Glomerular visceral epithelial cell (primary cell): ENCODE data around the gene SLC6A18.
A peak's percentile ranks its signal among the peaks of the same experiment; 100 is the strongest.
"Not testable (repeated sequence)": the region's sequence is repeated elsewhere in the genome, so short reads cannot be mapped to it uniquely, and the experiment has no call there.

Experiments used
- DNase-seq: peaks from one replicate; pipeline ENCODE4 v3.0.0-alpha.2; 2016; ENCODE audit errors: extremely low spot score

The SLC6A18 gene

GRCh38 chr5:1275397-1276391, 50.5 kb downstream of the SLC6A18 start:
- not testable (repeated sequence) for DNase-seq

GRCh38 chr5:1276930-1277329, 51.7 kb downstream of the SLC6A18 start:
- DNase-seq, result no peak

DNA sequence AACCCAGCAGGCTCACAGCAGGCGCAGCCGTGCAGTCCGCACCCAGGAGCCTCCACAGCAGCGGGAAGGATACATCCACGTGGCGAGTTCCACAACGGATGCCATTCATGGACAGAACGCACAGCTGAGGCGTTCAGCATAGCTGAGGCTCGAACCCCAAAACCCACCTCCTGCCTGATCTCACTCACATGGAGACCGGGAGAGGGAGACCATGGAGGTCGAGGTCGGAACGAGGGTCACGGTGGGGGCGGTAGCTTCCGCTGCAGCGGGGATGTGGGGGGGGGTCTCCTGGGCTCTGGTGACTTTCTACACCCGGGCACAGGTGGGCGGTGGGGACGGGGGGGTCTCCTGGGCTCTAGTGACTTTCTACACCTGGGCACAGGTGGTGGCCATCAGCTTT, 52.1 kb downstream of the SLC6A18 start:
- DNase-seq, result no peak

- no peak for DNase-seq
Observed at GRCh38 chr5:1277781-1278180, 52.6 kb downstream of the SLC6A18 start.

DNA sequence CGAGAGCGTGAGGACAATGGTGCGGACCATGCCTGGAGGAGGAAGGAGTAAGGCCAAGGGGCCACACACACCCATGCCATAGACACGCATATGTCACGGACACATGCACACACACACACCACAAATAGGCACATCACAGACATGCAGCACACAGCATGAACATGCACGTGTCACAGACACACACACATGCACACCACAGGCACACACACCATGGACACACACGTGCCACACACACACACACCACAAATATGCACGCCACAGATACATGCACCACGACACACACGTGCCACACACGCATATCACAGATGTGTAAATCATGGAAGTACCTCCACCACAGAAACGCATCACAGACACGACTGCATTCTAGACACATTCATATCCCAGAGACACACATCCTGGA, 53.0 kb downstream of the SLC6A18 start:
- DNase-seq, result no peak

DNA sequence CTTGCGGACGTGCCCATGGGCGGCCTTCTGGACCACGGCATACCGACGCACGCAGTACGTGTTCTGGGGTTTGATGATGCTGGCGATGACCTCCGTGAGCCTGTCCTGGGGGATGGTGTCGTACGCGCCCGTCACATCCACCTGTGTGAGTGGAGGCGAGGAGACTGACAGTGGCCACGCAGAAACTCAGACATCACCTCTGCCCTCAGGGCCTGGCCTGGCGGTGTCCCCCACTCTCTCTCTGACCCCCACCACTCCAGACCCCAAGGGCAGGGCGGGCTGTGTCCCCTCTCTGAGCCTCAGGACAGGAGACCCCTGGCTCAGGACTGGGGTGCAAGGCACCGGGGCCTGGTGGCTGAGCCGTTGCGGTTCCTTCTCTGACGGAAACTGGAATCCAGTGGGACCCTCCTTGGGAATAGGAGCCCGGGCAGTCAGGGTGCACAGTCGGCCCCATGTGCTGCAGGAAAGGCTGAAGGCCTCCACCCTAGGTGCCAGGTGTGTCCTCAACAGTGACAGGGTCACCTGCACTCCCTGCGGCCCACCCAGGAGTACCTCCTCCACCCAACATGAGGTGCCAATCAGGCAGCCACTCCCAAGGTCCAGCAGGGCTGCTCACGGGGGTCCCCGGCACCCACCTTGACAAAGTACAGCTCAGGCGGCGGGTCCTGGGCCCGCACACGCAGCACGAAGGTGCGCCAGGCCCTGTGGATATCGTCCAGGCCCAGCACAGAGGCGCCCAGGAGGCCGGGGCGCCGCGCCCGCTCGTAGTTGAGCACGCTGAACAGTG, 53.7 kb downstream of the SLC6A18 start:
- peak; percentile 31 for DNase-seq

GRCh38 chr5:1279443-1280151, 54.4 kb downstream of the SLC6A18 start:
- no peak for DNase-seq

- peak; percentile 26 for DNase-seq
Observed at GRCh38 chr5:1280177-1281037, 55.2 kb downstream of the SLC6A18 start.

DNA sequence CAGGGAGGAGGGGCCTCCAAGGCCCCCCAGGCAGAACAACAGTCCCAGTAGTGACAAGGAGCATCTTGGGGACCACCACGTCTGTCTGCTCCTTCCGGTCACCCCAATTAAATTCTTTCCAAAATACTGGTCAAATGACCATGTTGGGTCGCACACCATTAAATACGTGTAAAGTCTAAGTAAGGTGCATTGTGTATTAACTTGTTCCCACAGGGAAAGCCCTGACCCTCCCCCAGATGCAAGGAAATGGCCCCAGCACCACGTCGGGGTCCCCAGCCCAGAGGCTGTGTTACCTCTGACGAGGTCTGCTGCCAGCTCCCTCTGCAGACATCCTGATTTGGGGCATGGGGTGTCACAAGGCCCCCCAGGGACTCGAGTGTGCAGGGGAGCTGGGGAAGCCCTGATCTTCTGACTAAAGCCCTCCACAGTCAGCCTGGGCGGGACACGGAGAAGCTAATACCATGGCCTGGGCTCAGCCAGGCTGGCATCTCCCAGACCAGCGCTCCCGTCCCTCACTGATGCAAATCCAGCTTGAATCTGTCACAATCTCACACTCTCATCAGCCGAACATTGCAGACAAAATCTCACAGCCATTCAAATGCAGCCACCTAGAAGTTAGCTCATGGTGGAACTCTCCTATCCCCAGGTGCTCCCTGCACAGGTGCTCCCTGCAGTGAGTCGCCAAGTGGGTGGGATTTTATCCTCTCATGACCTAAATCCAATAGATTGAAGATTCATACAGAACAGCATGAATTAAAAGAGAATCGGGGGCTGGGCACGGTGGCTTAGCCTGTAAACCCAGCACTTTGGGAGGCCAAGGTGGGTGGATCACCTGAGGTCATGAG, 56.1 kb downstream of the SLC6A18 start:
- no peak for DNase-seq

DNA sequence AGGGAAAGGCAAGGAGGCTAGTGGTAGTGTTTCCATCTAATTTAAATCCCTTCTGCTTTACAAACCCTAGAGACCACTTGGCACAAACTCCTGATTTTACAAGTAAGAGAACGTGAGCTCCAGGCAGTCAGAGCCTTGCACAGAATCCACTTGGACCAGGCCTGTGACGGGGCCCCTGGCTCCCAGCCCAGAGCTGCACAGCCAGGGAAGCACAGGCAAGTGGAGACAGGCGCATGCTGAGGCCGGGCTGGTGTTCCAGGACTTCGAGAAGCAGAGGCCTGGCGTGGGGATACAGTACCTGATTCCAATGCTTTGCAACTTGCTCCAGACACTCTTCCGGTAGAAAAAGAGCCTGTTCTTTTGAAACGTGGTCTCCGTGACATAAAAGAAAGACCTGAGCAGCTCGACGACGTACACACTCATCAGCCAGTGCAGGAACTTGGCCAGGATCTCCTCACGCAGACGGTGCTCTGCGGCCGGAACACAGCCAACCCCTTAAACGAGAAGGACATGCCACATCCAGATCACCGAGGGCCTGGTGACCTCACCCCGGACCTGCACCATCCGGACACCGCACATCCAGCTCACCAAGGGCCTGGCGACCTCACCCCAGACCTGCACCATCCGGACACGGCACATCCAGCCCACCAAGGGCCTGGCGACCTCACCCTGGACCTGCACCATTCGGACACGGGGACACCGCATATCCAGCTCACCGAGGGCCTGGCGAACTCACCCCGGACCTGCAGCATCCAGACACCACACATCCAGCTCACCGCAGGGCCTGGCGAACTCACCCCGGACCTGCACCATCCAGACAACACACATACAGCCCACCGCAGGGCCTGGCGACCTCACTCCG, 57.2 kb downstream of the SLC6A18 start:
- peak; percentile 34 for DNase-seq

DNA sequence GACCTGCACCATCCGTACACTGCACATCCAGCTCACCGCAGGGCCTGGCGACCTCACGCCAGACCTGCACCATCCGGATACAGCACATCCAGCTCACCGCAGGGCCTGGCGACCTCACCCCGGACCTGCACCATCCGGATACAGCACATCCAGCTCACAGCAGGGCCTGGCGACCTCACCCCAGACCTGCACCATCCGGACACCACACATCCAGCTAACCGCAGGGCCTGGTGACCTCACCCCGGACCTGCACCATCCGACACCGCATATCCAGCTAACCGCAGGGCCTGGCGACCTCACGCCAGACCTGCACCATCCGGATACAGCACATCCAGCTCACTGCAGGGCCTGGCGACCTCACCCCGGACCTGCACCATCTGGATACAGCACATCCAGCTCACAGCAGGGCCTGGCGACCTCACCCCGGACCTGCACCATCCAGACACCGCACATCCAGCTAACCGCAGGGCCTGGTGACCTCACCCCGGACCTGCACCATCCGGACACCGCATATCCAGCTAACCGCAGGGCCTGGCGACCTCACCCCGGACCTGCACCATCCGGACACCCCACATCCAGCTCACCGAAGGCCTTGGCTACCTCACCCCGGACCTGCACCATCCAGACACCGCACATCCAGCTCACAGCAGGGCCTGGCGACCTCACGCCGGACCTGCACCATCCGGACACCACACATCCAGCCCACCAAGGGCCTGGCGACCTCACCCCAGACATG, 58.0 kb downstream of the SLC6A18 start:
- DNase-seq, result not testable (repeated sequence)

- DNase-seq, result not testable (repeated sequence)
Observed at GRCh38 chr5:1283729-1284041, 58.5 kb downstream of the SLC6A18 start.

- not testable (repeated sequence) for DNase-seq
Observed at GRCh38 chr5:1284336-1284970, 59.3 kb downstream of the SLC6A18 start.

- DNase-seq, result no peak
Observed at GRCh38 chr5:1285141-1285540, 60.0 kb downstream of the SLC6A18 start.

GRCh38 chr5:1285883-1286291, 60.7 kb downstream of the SLC6A18 start:
- DNase-seq, result no peak

GRCh38 chr5:1288439-1289335, 63.5 kb downstream of the SLC6A18 start:
- DNase-seq, result no peak

DNA sequence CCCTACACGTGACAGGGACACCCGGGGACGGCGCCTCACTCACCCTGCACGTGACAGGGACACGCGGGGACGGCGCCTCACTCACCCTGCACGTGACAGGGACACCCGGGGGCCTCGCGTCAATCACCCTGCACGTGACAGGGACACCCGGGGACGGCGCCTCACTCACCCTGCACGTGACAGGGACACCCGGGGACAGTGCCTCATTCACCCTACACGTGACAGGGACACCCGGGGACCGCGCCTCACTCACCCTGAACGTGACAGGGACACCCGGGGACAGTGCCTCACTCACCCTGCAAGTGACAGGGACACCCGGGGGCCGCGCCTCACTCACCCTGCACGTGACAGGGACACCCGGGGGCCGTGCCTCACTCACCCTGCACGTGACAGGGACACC, 64.4 kb downstream of the SLC6A18 start:
- not testable (repeated sequence) for DNase-seq
